LNCAP (cell line): ENCODE results near the gene ZNF646.

ENCODE experiments used
- CTCF ChIP-seq: fragments of 450-650 bp; IDR thresholded peaks from 2 replicates; pipeline ENCODE4 v1.5.1; 2017; ENCODE audit warnings: mild to moderate bottlenecking

ZNF646 gene

GRCh38 chr16:31129568-31130335, 55.5 kb downstream of the ZNF646 start:
- TF ChIP-seq CTCF = no peak

GRCh38 chr16:31130336-31130891, 56.2 kb downstream of the ZNF646 start:
- TF ChIP-seq CTCF = no peak

- no peak for TF ChIP-seq CTCF
Observed at GRCh38 chr16:31130899-31131298, 56.7 kb downstream of the ZNF646 start.

- no peak for TF ChIP-seq CTCF
Observed at GRCh38 chr16:31131416-31131815, 57.2 kb downstream of the ZNF646 start.

GRCh38 chr16:31131841-31132271, 57.6 kb downstream of the ZNF646 start:
- TF ChIP-seq CTCF = no peak

- no peak for TF ChIP-seq CTCF
Observed at GRCh38 chr16:31132303-31132979, 58.2 kb downstream of the ZNF646 start.

GRCh38 chr16:31133046-31133501, 58.9 kb downstream of the ZNF646 start:
- no peak for TF ChIP-seq CTCF
